C4-2B (cell line): Measurements from ENCODE around the gene TLR1.
"Not testable (repeated sequence)": the region's sequence is repeated elsewhere in the genome, so short reads cannot be mapped to it uniquely, and the experiment has no call there.

ENCODE experiments used
- H3K27ac ChIP-seq: fragments of 450-650 bp; 2 replicates; pipeline ENCODE4 v1.5.1; 2017
- ZFX ChIP-seq: fragments of 450-650 bp; IDR thresholded peaks from 2 replicates; pipeline ENCODE4 v1.6.1; 2017
- TF ChIP-seq, protein P1 (sequence below): fragments of 450-650 bp; conservative IDR thresholded peaks from 2 replicates; pipeline ENCODE4 v1.5.1; 2017; ENCODE audit warnings: mild to moderate bottlenecking

TLR1 gene

DNA sequence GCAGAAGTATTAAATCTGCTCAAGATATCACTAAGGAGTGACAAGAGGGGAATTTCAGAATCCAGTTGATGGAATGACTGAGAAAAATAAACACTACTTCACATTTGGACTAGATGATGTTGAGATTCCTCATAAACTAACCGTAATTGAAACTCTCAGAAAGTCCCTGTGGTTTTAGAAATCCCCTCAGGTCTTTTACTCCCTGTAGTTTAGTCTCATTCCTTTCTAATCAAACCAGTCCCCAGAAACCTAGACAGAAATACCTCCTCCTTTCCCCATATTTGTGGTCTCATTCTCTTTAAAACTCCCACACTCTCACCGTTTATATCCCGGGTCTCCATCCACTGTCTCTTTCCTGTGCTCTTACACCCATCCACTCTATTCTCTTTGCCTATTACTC, 15.0 kb upstream of the TLR1 start:
- no peak for TF ChIP-seq ZFX
- H3K27ac ChIP-seq = no peak overlapping the region

DNA sequence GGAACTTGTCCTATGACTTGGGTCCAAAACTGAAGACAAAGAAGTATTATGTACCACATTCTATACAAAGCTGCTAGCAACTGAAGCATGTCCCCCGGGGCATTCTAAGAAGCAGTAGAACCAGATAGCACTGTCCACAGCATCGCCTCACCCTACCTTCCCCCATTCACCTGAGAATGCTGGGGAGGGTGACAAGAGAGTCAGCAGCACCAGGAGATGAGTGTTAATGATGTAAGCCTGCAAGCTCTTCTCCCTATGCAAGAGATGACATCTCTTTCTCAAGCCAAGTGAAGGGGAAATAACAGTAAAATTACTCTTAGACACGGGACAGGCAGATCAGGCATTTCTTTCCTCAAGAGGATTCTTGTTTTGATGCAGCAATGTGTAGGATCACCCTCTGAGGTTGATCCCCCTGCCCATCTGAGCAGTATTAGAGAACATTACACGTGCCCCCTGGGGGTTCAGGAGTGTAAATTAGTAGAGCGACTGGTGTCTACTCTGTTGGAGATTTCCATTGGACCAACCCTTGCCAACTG, 13.9 kb upstream of the TLR1 start:
- TF ChIP-seq, protein P1, sequence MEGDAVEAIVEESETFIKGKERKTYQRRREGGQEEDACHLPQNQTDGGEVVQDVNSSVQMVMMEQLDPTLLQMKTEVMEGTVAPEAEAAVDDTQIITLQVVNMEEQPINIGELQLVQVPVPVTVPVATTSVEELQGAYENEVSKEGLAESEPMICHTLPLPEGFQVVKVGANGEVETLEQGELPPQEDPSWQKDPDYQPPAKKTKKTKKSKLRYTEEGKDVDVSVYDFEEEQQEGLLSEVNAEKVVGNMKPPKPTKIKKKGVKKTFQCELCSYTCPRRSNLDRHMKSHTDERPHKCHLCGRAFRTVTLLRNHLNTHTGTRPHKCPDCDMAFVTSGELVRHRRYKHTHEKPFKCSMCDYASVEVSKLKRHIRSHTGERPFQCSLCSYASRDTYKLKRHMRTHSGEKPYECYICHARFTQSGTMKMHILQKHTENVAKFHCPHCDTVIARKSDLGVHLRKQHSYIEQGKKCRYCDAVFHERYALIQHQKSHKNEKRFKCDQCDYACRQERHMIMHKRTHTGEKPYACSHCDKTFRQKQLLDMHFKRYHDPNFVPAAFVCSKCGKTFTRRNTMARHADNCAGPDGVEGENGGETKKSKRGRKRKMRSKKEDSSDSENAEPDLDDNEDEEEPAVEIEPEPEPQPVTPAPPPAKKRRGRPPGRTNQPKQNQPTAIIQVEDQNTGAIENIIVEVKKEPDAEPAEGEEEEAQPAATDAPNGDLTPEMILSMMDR = no peak
- no peak for TF ChIP-seq ZFX
- H3K27ac ChIP-seq = no peak overlapping the region

- no peak overlapping the region for H3K27ac ChIP-seq
- no peak for TF ChIP-seq ZFX
Observed at GRCh38 chr4:38815885-38816782, 11.5 kb upstream of the TLR1 start.

GRCh38 chr4:38814386-38814785, 9.8 kb upstream of the TLR1 start:
- H3K27ac ChIP-seq = no peak overlapping the region
- TF ChIP-seq, protein P1 = no peak
- no peak for TF ChIP-seq ZFX

DNA sequence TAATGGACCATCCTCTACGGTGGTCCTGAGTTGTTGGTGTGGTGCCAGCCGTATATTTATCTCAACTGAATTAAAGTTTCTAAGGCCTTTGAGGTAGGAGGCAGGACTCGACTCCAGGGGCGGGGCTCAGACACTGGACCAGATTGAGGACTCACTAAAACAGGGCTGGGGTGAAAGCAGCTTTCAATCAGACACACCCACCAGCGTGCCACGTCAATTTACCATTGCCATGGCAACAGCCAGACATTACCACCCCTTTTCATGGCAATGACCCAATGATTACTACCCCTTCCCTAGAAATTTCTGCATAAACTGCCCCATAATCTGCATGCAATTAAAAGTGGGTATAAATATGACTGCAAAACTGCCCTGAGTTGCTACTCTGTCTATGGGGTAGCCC, 6.7 kb upstream of the TLR1 start:
- H3K27ac ChIP-seq = no peak overlapping the region
- TF ChIP-seq, protein P1 = no peak
- TF ChIP-seq ZFX = no peak

- not testable (repeated sequence) for H3K27ac ChIP-seq
Observed at GRCh38 chr4:38807462-38807861, 2.9 kb upstream of the TLR1 start.

GRCh38 chr4:38806251-38806650, 1.7 kb upstream of the TLR1 start:
- H3K27ac ChIP-seq = not testable (repeated sequence)

GRCh38 chr4:38805530-38806145, 1.0 kb upstream of the TLR1 start:
- no peak overlapping the region for H3K27ac ChIP-seq
- TF ChIP-seq, protein P1 = no peak
- TF ChIP-seq ZFX = no peak

- TF ChIP-seq, protein P1 = no peak
- TF ChIP-seq ZFX = no peak
- no peak overlapping the region for H3K27ac ChIP-seq
Observed at GRCh38 chr4:38803833-38804653, 548 bp downstream of the TLR1 start.
